WTC11 (cell line): ENCODE measurements around the gene FGF13. TPM values are rescaled to one million over a fixed set of nuclear protein-coding genes. Genes with fewer than 3 reads are reported as not detected.

Source experiments
- ATAC-seq: fragments of 200-7000 bp; cut with Tn5 transposase; 2 replicates; pipeline ENCODE4 v1.10.0; 2021; ENCODE audit warnings: mild to moderate bottlenecking, moderate library complexity
- CTCF ChIA-PET: fragments of 300-600 bp; sonication (Branson Sonifier 250); formaldehyde crosslinking; loops from one replicate; lab custom pipeline; 2021; ENCODE audit warnings: antibody characterized with exemption; lab: Charles Lee
- POLR2A ChIA-PET: fragments of 350-600 bp; sonication (Branson Sonifier 250); formaldehyde crosslinking; loops from one replicate; lab custom pipeline; 2021; ENCODE audit warnings: antibody characterized with exemption; lab: Charles Lee
- DNase-seq: peaks from one replicate; pipeline ENCODE4 v3.0.0; 2021; ENCODE audit warnings: low spot score
- H3K27ac Mint-ChIP-seq: 2 replicates; pipeline ENCODE4 v1.8.0; 2021; ENCODE audit warnings: mixed read lengths
- H3K27me3 Mint-ChIP-seq: 2 replicates; pipeline ENCODE4 v1.8.0; 2021; ENCODE audit warnings: low read depth, mild to moderate bottlenecking, moderate library complexity, mixed read lengths
- H3K36me3 Mint-ChIP-seq: 2 replicates; pipeline ENCODE4 v1.8.0; 2021; ENCODE audit warnings: mixed read lengths
- H3K4me1 Mint-ChIP-seq: 2 replicates; pipeline ENCODE4 v1.8.0; 2022; ENCODE audit warnings: mixed read lengths
- H3K4me3 Mint-ChIP-seq: 2 replicates; pipeline ENCODE4 v1.8.0; 2021; ENCODE audit warnings: mild to moderate bottlenecking, moderate library complexity, mixed read lengths
- H3K9me3 Mint-ChIP-seq: 2 replicates; pipeline ENCODE4 v1.8.0; 2021; ENCODE audit warnings: mixed read lengths
- E2F5 ChIP-seq: sonication (generic); formaldehyde crosslinking; IDR thresholded peaks from 2 replicates; pipeline ENCODE4 v1.8.1; 2022; ENCODE audit warnings: mild to moderate bottlenecking, moderate library complexity, missing genetic modification reagents
- ETV6 ChIP-seq: sonication (generic); formaldehyde crosslinking; IDR thresholded peaks from 2 replicates; pipeline ENCODE4 v1.8.1; 2022; ENCODE audit warnings: mild to moderate bottlenecking, missing genetic modification reagents
- IRF2 ChIP-seq: sonication (generic); formaldehyde crosslinking; IDR thresholded peaks from 2 replicates; pipeline ENCODE4 v1.8.0; 2022; ENCODE audit warnings: low read depth, missing genetic modification reagents, borderline replicate concordance
- JAZF1 ChIP-seq: fragments of 250-450 bp; sonication (Bioruptor Pico); IDR thresholded peaks from 2 replicates; pipeline ENCODE4 v1.9.0; 2021; ENCODE audit warnings: moderate library complexity, mild to moderate bottlenecking, inconsistent platforms
- JUN ChIP-seq: sonication (generic); formaldehyde crosslinking; IDR thresholded peaks from 2 replicates; pipeline ENCODE4 v1.8.0; 2023; ENCODE audit warnings: mild to moderate bottlenecking, missing genetic modification reagents
- KAT7 ChIP-seq: sonication (generic); formaldehyde crosslinking; IDR thresholded peaks from 2 replicates; pipeline ENCODE4 v1.8.1; 2023; ENCODE audit warnings: missing genetic modification reagents, mild to moderate bottlenecking, borderline replicate concordance
- MXD4 ChIP-seq: fragments of 250-450 bp; sonication (Bioruptor Pico); IDR thresholded peaks from 2 replicates; pipeline ENCODE4 v1.8.0; 2021; ENCODE audit warnings: mild to moderate bottlenecking, moderate library complexity, borderline replicate concordance
- NR3C1 ChIP-seq: sonication (generic); formaldehyde crosslinking; conservative IDR thresholded peaks from 2 replicates; pipeline ENCODE4 v1.8.1; 2023; ENCODE audit warnings: low read depth, mild to moderate bottlenecking, missing genetic modification reagents
- SMAD4 ChIP-seq: sonication (generic); formaldehyde crosslinking; IDR thresholded peaks from 2 replicates; pipeline ENCODE4 v1.8.0; 2022; ENCODE audit warnings: mild to moderate bottlenecking, missing genetic modification reagents
- TCF7 ChIP-seq: sonication (generic); formaldehyde crosslinking; IDR thresholded peaks from 2 replicates; pipeline ENCODE4 v1.8.0; 2022; ENCODE audit warnings: mild to moderate bottlenecking, low read depth, missing genetic modification reagents, moderate library complexity
- ZNF138 ChIP-seq: sonication (generic); formaldehyde crosslinking; conservative IDR thresholded peaks from 2 replicates; pipeline ENCODE4 v1.8.1; 2022; ENCODE audit warnings: mild to moderate bottlenecking, moderate library complexity, missing genetic modification reagents
- ZNF263 ChIP-seq: sonication (generic); formaldehyde crosslinking; IDR thresholded peaks from 2 replicates; pipeline ENCODE4 v1.8.1; 2022; ENCODE audit warnings: low read depth, mild to moderate bottlenecking, moderate library complexity, missing genetic modification reagents
- ZNF281 ChIP-seq: sonication (generic); formaldehyde crosslinking; IDR thresholded peaks from 2 replicates; pipeline ENCODE4 v1.8.0; 2023; ENCODE audit warnings: mild to moderate bottlenecking, missing genetic modification reagents
- ZNF423 ChIP-seq: fragments of 250-450 bp; sonication (Bioruptor Pico); IDR thresholded peaks from 2 replicates; pipeline ENCODE4 v2.1.2; 2022; ENCODE audit warnings: mild to moderate bottlenecking, moderate library complexity
- total RNA-seq: library from RNA; stranded (reverse); gene quantifications from 3 replicates; pipeline ENCODE4 v1.2.3, GENCODE V29; 2021
- TF ChIP-seq, protein P1 (sequence below): fragments of 250-450 bp; sonication (Bioruptor Pico); IDR thresholded peaks from 2 replicates; pipeline ENCODE4 v1.9.0; 2021; ENCODE audit warnings: mild to moderate bottlenecking
- TF ChIP-seq, protein P2 (sequence below): sonication (generic); formaldehyde crosslinking; IDR thresholded peaks from 2 replicates; pipeline ENCODE4 v1.8.0; 2022; ENCODE audit warnings: mild to moderate bottlenecking, missing genetic modification reagents
- TF ChIP-seq, protein P3 (sequence below): fragments of 250-450 bp; sonication (Bioruptor Pico); conservative IDR thresholded peaks from 2 replicates; pipeline ENCODE4 v1.9.0; 2021; ENCODE audit warnings: mild to moderate bottlenecking
- TF ChIP-seq, protein P4 (sequence below): fragments of 250-450 bp; sonication (Bioruptor Pico); IDR thresholded peaks from 2 replicates; pipeline ENCODE4 v1.8.0; 2021; ENCODE audit warnings: mild to moderate bottlenecking

Gene FGF13
- total RNA-seq, 1 experiment from 2014 or later: 32.1 TPM

GRCh38 chrX:138723301-138723700, 11.8 kb upstream of the FGF13 start (continued):
- TF ChIP-seq, protein P1, sequence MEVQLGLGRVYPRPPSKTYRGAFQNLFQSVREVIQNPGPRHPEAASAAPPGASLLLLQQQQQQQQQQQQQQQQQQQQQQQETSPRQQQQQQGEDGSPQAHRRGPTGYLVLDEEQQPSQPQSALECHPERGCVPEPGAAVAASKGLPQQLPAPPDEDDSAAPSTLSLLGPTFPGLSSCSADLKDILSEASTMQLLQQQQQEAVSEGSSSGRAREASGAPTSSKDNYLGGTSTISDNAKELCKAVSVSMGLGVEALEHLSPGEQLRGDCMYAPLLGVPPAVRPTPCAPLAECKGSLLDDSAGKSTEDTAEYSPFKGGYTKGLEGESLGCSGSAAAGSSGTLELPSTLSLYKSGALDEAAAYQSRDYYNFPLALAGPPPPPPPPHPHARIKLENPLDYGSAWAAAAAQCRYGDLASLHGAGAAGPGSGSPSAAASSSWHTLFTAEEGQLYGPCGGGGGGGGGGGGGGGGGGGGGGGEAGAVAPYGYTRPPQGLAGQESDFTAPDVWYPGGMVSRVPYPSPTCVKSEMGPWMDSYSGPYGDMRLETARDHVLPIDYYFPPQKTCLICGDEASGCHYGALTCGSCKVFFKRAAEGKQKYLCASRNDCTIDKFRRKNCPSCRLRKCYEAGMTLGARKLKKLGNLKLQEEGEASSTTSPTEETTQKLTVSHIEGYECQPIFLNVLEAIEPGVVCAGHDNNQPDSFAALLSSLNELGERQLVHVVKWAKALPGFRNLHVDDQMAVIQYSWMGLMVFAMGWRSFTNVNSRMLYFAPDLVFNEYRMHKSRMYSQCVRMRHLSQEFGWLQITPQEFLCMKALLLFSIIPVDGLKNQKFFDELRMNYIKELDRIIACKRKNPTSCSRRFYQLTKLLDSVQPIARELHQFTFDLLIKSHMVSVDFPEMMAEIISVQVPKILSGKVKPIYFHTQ (CRISPR knock-in tag): no peak
- TF ChIP-seq ZNF263 (CRISPR knock-in tag): no peak
- no peak for TF ChIP-seq JAZF1 (CRISPR knock-in tag)
- TF ChIP-seq, protein P2, sequence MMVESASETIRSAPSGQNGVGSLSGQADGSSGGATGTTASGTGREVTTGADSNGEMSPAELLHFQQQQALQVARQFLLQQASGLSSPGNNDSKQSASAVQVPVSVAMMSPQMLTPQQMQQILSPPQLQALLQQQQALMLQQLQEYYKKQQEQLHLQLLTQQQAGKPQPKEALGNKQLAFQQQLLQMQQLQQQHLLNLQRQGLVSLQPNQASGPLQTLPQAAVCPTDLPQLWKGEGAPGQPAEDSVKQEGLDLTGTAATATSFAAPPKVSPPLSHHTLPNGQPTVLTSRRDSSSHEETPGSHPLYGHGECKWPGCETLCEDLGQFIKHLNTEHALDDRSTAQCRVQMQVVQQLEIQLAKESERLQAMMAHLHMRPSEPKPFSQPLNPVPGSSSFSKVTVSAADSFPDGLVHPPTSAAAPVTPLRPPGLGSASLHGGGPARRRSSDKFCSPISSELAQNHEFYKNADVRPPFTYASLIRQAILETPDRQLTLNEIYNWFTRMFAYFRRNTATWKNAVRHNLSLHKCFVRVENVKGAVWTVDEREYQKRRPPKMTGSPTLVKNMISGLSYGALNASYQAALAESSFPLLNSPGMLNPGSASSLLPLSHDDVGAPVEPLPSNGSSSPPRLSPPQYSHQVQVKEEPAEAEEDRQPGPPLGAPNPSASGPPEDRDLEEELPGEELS (CRISPR knock-in tag): no peak
- TF ChIP-seq E2F5 (CRISPR knock-in tag): no peak
- no peak for TF ChIP-seq NR3C1 (CRISPR knock-in tag)
- no peak for TF ChIP-seq KAT7 (CRISPR knock-in tag)
- no peak for TF ChIP-seq ETV6 (CRISPR knock-in tag)

- POLR2A ChIA-PET: no interaction called here
- TF ChIP-seq JUN (CRISPR knock-in tag) (no peak), ZNF423 (CRISPR knock-in tag) (no peak), IRF2 (CRISPR knock-in tag) (no peak), ZNF281 (CRISPR knock-in tag) (no peak), SMAD4 (CRISPR knock-in tag) (no peak), ZNF138 (no peak), TCF7 (no peak), MXD4 (CRISPR knock-in tag) (no peak)
- TF ChIP-seq, protein P3, sequence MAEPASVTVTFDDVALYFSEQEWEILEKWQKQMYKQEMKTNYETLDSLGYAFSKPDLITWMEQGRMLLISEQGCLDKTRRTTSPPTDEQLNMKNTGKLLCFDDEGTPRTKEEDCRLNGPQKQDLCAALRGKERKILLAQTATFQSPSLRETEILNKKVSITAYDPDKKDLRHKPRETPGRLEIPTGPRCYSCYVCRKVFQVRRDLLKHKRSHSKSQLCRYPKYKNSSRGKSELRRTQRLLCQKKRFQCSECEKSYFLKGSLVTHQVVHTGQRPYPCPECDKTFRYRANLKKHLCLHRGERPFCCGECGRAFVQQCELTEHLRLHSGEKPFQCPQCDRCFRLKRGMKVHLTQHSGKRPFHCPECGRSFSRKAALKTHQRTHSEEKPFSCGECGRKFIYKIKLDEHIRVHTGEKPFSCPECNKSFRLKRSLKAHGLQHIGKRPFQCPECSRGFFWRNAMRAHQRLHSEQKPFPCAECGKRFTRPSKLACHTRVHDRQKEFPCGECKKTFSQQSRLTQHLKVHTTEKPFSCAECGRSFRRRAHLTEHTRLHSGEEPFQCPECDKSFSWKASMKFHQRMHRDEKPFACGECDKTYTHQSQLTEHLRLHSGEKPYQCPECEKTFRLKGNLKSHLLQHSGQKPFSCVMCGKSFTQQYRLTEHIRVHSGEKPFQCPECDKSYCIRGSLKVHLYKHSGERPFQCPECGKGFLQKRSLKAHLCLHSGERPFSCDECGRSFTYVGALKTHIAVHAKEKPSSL (CRISPR knock-in tag): no peak
- TF ChIP-seq, protein P4, sequence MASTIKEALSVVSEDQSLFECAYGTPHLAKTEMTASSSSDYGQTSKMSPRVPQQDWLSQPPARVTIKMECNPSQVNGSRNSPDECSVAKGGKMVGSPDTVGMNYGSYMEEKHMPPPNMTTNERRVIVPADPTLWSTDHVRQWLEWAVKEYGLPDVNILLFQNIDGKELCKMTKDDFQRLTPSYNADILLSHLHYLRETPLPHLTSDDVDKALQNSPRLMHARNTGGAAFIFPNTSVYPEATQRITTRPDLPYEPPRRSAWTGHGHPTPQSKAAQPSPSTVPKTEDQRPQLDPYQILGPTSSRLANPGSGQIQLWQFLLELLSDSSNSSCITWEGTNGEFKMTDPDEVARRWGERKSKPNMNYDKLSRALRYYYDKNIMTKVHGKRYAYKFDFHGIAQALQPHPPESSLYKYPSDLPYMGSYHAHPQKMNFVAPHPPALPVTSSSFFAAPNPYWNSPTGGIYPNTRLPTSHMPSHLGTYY (CRISPR knock-in tag): no peak
- TF ChIP-seq, protein P1 (CRISPR knock-in tag): no peak
Measured at GRCh38 chrX:138719396-138719795, 7.9 kb upstream of the FGF13 start.

More at GRCh38 chrX:138719396-138719795, 7.9 kb upstream of the FGF13 start:
- DNase-seq: no peak
- CTCF ChIA-PET: no interaction called here
- Mint-ChIP-seq H3K27ac (no peak overlapping the region), H3K9me3 (no peaks in the 10 kb centered on the region), H3K4me1 (peaks cover 21% of the 10 kb centered on the region), H3K4me3 (no peak overlapping the region), H3K36me3 (no peaks in the 10 kb centered on the region), H3K27me3 (no peaks in the 10 kb centered on the region)
- no peak for ATAC-seq
